Activated naive CD4-positive, alpha-beta T cell treated with anti-CD3 and anti-CD28 coated beads, Interleukin-2, amount 50 U/mL, for 72 hours (primary cell): ENCODE results near the gene NFU1. TPM values are rescaled to one million over a fixed set of nuclear protein-coding genes. Genes with fewer than 3 reads are reported as not detected.
"Not testable (repeated sequence)": the region's sequence is repeated elsewhere in the genome, so short reads cannot be mapped to it uniquely, and the experiment has no call there.

ENCODE experiments used
- ATAC-seq, 2 donors: fragments of 150-1000 bp; cut with Tn5 transposase; 2 replicates each; pipeline ENCODE4 v1.10.0; 2021; ENCODE audit warnings: mild to moderate bottlenecking in 2 of 2, moderate library complexity in 2 of 2
- DNase-seq, 2 donors: peaks; one replicate each; pipeline ENCODE4 v3.0.0; 2021 to 2022; ENCODE audit warnings: low spot score in 2 of 2
- H3K27ac Mint-ChIP-seq, 2 donors: one replicate each; pipeline ENCODE4 v1.8.0; 2022; ENCODE audit warnings: mild to moderate bottlenecking in 2 of 2, mixed read lengths in 2 of 2
- H3K36me3 Mint-ChIP-seq, 2 donors: one replicate each; pipeline ENCODE4 v1.8.0; 2022; ENCODE audit warnings: mixed read lengths in 2 of 2
- H3K9me3 Mint-ChIP-seq, 2 donors: one replicate each; pipeline ENCODE4 v1.8.0; 2022; ENCODE audit warnings: mixed read lengths in 2 of 2
- total RNA-seq, 2 donors: library from RNA; stranded (reverse); gene quantifications; one replicate each; pipeline ENCODE4 v1.2.3, GENCODE V29; 2022

Gene NFU1
- total RNA-seq, 2 donors from 2014 or later, result 32.2 to 34.3 TPM

DNA sequence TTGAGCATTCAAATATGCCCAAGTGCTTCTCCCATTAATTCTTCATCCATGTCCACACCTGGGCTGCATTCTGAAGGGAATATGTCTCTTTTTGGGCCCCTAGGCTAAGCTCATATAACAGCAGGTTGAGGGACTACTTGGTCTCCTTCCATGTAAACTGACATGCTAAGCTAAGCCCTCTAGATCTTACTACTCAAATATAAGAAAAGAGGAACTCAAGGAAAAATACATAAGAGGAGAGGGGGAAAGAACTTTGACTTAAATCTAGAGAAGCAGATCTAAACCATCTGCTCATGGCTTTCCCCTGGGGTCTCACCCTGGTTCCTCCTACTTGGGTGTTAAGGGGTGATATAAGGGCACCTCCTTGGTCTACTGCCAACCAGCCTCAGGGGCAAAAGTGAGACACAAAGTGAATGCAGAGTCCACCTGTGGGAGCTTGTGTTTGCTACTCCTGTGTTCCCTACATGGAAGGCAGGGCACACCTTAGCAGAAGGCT lies 19.8 kb upstream of the NFU1 start:
- DNase-seq (no peak), ATAC-seq (no peak)
- no peaks in the 10 kb centered on the region for H3K9me3 Mint-ChIP-seq
- H3K36me3 Mint-ChIP-seq, result no peaks in the 10 kb centered on the region
- peak overlapping the region in 1 of 2 donors; percentile 13 for H3K27ac Mint-ChIP-seq

DNA sequence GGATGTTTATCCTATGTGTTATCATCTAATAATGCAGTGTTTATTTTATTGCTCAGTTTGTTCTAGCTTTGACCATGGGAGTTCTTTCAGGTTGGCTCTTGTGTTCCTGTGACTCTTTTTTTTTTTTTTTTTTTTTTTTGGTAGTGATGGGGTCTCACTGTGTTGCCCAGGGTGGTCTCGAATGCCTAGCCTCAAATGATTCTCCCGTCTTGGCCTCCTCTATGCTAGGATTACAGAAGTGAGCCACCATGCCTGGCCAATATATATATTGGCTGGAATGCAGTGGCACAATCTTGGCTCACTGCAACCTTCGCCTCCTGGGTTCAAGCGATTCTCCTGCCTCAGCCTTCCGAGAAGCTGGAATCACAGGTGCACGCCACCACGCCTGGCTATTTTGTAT lies 18.9 kb upstream of the NFU1 start:
- DNase-seq, result no peak
- no peaks in the 10 kb centered on the region for H3K9me3 Mint-ChIP-seq
- no peak overlapping the region for H3K27ac Mint-ChIP-seq
- ATAC-seq, result no peak
- H3K36me3 Mint-ChIP-seq, result no peaks in the 10 kb centered on the region

- peak overlapping the region; percentile 1 to 61 for H3K27ac Mint-ChIP-seq
- no peaks in the 10 kb centered on the region for H3K9me3 Mint-ChIP-seq
- DNase-seq, result no peak
- ATAC-seq, result no peak
- H3K36me3 Mint-ChIP-seq, result no peaks in the 10 kb centered on the region
These were observed 17.7 kb upstream of the NFU1 start for GRCh38 chr2:69454976-69455375.

GRCh38 chr2:69453475-69454129 lies 16.4 kb upstream of the NFU1 start:
- DNase-seq (peak in 1 of 2 donors; percentile 21), ATAC-seq (peak; percentile 94 to 96)
- no peaks in the 10 kb centered on the region for H3K9me3 Mint-ChIP-seq
- no peaks in the 10 kb centered on the region for H3K36me3 Mint-ChIP-seq
- peak overlapping the region; percentile 31 to 81 for H3K27ac Mint-ChIP-seq

DNA sequence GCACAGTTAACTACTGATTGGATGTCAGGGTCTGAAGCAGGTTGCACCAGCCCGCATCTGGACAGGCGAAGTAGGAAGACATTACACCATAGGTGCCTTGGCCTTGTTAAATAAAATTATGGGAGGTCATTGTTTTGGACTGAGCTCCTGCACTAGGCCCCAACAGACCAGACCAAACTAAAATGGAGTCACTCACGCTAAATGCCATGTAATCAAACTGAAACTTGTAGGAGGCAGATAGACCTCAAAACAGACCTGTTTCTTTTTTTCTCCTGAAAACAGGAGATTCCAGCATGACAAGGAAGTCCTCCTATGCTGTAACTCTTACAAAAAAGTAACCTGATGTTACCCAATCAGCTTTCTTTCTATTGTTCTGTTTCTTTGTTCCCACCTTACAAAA lies 15.5 kb upstream of the NFU1 start:
- H3K36me3 Mint-ChIP-seq, result no peaks in the 10 kb centered on the region
- ATAC-seq (no peak), DNase-seq (no peak)
- peak overlapping the region in 1 of 2 donors; percentile 81 for H3K27ac Mint-ChIP-seq
- H3K9me3 Mint-ChIP-seq, result no peaks in the 10 kb centered on the region

DNA sequence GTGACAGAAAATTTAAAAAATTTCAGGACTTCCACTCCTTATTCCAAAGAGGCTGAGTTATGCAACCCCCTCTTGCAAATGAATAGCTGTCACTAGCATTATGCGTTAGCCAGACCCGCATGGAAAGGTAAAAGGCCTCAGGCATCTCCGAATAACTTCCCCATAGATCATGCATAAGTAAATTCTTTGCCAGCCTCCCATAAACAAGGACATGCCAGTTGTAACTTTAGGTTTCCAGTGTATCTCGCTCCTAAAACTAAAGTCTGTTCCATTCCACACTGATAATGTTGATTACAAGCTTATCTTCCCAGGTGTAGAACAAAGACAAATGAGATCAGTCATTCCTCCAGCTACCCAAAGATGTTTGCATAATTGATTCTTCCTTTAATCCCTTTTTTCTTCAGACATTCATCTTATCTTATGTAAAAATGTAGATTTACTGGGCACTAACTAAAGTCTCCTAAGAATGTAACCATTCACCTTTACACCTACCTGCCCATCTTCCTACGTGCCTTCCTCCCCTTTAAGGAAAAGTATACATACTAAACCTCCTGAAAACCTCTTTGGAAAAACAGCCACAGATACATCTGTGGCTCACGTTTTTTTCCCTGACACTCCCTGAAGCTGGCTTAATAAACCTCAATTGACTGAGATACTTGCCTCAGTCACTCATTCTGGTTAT lies 13.6 kb upstream of the NFU1 start:
- no peak for ATAC-seq
- no peaks in the 10 kb centered on the region for H3K9me3 Mint-ChIP-seq

DNA sequence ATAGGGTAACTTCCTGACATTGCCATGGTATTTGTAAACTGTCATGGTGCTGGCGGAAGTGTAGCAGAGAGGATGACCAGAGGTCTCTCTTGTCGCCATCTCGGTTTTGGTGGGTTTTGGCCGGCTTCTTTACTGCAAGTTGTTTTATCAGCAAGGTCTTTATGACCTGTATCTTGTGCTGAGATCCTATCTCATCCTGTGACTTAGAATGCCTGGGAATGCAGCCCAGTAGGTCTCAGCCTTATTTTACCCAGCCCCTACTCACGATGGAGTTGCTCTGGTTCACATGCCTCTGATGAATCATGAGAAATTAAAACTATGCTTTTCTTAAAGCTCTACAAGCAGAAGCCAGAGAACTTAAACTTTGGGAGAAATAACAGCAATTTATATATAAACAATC lies 12.7 kb upstream of the NFU1 start:
- H3K36me3 Mint-ChIP-seq, result no peaks in the 10 kb centered on the region
- H3K27ac Mint-ChIP-seq, result no peak overlapping the region
- H3K9me3 Mint-ChIP-seq, result no peaks in the 10 kb centered on the region
- DNase-seq (no peak), ATAC-seq (no peak)

More for the DNA sequence above, 13.6 kb upstream of the NFU1 start:
- Mint-ChIP-seq H3K36me3 (no peaks in the 10 kb centered on the region), H3K27ac (no peak overlapping the region)
- DNase-seq, result no peak

- Mint-ChIP-seq H3K9me3 (peaks cover 10% of the 10 kb centered on the region in 2 donors), H3K36me3 (peaks cover 11% of the 10 kb centered on the region in 2 donors)
- not testable (repeated sequence) for DNase-seq, ATAC-seq, H3K27ac Mint-ChIP-seq
These were observed 6.4 kb upstream of the NFU1 start for GRCh38 chr2:69443673-69444072.

DNA sequence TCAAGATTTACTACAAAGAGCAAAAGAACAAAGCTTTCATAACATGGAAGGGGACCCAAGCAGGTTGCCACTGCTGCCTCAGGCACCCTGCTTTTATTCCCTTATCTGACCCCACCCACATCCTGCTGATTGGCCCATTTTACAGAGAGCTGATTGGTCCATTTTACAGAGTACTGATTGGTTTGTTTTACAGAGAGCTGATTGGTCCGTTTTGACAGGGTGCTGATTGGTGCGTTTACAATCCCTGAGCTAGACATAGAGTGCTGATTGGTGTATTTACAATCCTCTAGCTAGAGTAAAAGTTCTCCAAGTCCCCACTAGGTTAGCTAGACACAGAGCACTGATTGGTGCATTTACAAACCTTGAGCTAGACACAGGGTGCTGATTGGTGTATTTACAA lies 2.3 kb upstream of the NFU1 start:
- H3K36me3 Mint-ChIP-seq, result peaks cover 12 to 21% of the 10 kb centered on the region in 2 donors
- H3K27ac Mint-ChIP-seq, result peak overlapping the region in 1 of 2 donors; percentile 96
- H3K9me3 Mint-ChIP-seq, result peaks cover 10% of the 10 kb centered on the region in 2 donors
- DNase-seq, ATAC-seq: not testable (repeated sequence)

GRCh38 chr2:69438580-69438979 lies 1.3 kb upstream of the NFU1 start:
- Mint-ChIP-seq H3K27ac (peak overlapping the region in 1 of 2 donors; percentile 96), H3K9me3 (peaks cover 10% of the 10 kb centered on the region in 2 donors), H3K36me3 (peaks cover 12 to 21% of the 10 kb centered on the region in 2 donors)
- ATAC-seq, result no peak
- DNase-seq, result no peak

DNA sequence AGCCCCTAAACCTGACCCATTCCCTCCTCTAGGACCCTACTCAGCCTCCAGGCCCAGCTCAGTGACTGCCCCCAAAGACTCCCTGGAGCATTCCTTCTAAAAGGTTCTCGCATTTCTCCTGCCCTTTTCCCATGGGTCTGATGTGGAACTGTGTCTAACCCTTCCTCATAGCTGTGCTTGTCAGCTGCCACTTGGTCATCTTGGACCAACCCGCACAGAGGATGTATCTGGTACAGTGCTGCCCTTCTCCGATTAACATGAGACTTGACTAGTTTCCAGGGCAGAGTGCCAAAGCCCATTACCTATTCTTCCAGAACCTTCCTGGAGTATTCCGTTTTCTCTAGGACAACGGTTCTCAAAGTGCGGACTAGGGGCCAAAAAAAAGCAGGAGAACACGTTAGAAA lies 518 bp upstream of the NFU1 start:
- peak in 1 of 2 donors; percentile 25 for ATAC-seq
- H3K9me3 Mint-ChIP-seq, result peaks cover 10% of the 10 kb centered on the region in 2 donors

DNA sequence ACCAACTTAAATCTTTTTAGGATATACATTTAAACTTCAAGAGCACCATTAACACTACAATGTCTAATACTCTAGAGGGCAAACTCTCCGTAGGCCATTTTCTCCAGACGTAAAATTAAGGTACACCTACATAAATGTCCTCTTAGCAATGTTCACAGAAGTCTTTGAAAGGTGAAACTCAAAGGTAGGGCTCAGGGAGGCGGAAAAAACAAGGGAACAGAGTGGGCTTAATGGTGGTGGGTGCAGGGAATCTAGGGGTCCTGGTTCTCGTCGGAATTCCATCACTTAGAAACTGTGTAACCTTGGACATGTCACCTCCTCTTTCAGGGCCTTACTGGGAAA lies 668 bp downstream of the NFU1 start:
- ATAC-seq, result peak in 1 of 2 donors; percentile 3
- Mint-ChIP-seq H3K36me3 (peaks cover 12 to 21% of the 10 kb centered on the region in 2 donors), H3K27ac (peak overlapping the region; percentile 96 to 98), H3K9me3 (peaks cover 10% of the 10 kb centered on the region in 2 donors)
- DNase-seq, result no peak

More for the DNA sequence above, 518 bp upstream of the NFU1 start:
- no peak for DNase-seq
- Mint-ChIP-seq H3K36me3 (peaks cover 12 to 21% of the 10 kb centered on the region in 2 donors), H3K27ac (peak overlapping the region; percentile 96 to 98)

DNA sequence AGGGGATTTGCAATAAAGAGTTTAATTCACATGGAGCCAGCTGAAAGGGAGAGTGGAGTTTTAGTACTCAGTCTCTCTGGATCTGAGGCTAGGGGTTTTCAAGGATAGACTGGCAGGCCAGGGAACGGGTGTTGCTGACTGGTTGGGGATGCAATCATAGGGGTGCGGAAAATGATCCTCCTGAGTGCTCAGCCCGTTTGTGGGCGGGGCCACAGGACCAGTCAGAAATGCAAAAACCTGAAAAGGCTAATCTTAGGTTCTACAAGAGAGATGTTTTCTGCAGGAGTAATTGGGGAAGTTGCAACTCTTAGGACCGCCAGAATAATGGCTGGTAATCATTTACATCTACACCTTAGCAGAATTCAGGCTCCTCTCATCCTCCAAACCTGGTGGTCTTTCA lies 2.5 kb downstream of the NFU1 start:
- DNase-seq (no peak), ATAC-seq (no peak)
- Mint-ChIP-seq H3K9me3 (peaks cover 10% of the 10 kb centered on the region in 2 donors), H3K36me3 (peaks cover 11 to 19% of the 10 kb centered on the region in 2 donors), H3K27ac (no peak overlapping the region)

DNA sequence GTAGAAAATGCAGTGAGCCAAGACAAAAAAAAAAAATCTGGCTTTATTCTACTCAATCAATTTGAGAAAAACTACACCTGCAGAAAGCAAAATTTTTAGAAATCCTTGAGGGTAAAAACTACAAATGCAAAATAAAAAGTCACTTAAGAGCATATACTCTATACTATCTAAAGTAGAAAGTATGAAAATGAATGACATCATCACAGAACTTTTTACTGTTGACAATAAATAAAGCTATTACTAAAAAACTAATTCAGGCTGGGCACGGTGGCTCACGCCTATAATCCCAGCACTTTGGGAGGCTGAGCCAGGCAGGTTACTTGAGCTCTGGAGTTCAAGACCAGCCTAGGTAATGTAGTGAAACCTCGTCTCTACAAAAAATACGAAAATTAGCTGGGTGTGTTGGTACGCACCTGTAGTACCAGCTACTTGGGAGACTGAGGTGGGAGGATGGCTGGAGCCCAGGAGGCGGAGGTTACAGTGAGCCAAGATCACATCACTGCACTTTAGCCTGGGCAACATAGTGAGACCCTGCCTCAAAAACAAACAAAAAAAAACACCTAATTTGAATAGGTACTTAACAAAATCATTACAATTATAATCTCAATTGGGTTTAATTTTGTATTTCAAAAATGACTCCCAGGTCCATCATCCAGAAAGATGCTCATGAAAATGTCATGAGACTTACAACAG lies 7.6 kb downstream of the NFU1 start:
- Mint-ChIP-seq H3K36me3 (no peaks in the 10 kb centered on the region), H3K9me3 (no peaks in the 10 kb centered on the region), H3K27ac (no peak overlapping the region)
- no peak for DNase-seq
- ATAC-seq, result no peak

- no peak for DNase-seq
- no peak overlapping the region for H3K27ac Mint-ChIP-seq
- ATAC-seq, result no peak
- H3K36me3 Mint-ChIP-seq, result no peaks in the 10 kb centered on the region
- H3K9me3 Mint-ChIP-seq, result no peaks in the 10 kb centered on the region
These were observed 8.3 kb downstream of the NFU1 start for GRCh38 chr2:69428981-69429380.

DNA sequence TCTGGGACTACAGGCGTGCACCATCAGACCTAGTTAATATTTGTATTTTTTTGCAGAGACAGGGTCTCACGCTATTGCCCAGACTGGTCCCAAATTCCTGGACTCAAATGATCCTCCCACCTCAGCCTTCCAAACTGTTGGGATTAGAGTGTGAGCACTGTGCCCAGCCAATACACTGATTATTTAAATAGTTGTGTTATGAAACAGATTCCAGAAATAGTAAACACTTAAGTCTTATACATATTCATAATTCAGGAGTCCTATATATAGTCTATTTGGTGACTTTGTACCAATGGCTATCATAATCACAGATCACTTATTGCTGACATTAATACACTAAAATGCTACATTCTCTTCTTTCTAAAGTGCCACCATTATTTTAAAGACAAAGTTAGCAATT lies 12.8 kb downstream of the NFU1 start:
- DNase-seq (no peak), ATAC-seq (no peak)
- Mint-ChIP-seq H3K27ac (no peak overlapping the region), H3K36me3 (no peaks in the 10 kb centered on the region), H3K9me3 (no peaks in the 10 kb centered on the region)

GRCh38 chr2:69422198-69422597 lies 15.0 kb downstream of the NFU1 start:
- no peaks in the 10 kb centered on the region for H3K9me3 Mint-ChIP-seq
- DNase-seq (no peak), ATAC-seq (no peak)
- no peak overlapping the region for H3K27ac Mint-ChIP-seq
- no peaks in the 10 kb centered on the region for H3K36me3 Mint-ChIP-seq
